ENCODE measurements around the gene NDUFA11.

GRCh38 chr19:5933391-5934068, 29.9 kb upstream of the NDUFA11 start:
- no peak for TF ChIP-seq POLR2A (IDR thresholded peaks at IDR 0.05)
- TF ChIP-seq CTCF (IDR thresholded peaks at IDR 0.05) = no peak

Data from heart left ventricle (tissue), 13 donors.